GM06990 (cell line): ENCODE measurements around the gene TOGARAM2.

Experiments used
- DNase-seq: peaks from one replicate; pipeline ENCODE4 v3.0.0-alpha.2; 2011; ENCODE audit not compliant: insufficient read length; ENCODE audit errors: extremely low read depth
- H3K27me3 ChIP-seq: replicated peaks from 2 replicates; pipeline ENCODE4 v1.6.0; 2011; ENCODE audit warnings: low read length; ENCODE audit not compliant: control insufficient read depth, insufficient read depth
- H3K36me3 ChIP-seq: 2 replicates; pipeline ENCODE4 v1.5.1; 2011; ENCODE audit warnings: low read length; ENCODE audit not compliant: control insufficient read depth, insufficient read depth
- H3K4me3 ChIP-seq: replicated peaks from 2 replicates; pipeline ENCODE4 v1.5.1; 2011; ENCODE audit warnings: low read depth, mild to moderate bottlenecking, control low read depth, low read length
- TF ChIP-seq, protein P1 (sequence below): IDR thresholded peaks from 2 replicates; pipeline ENCODE4 v1.5.1; 2011; ENCODE audit warnings: low read length, control low read depth, mild to moderate bottlenecking, inconsistent platforms; ENCODE audit not compliant: insufficient read depth, poor library complexity, severe bottlenecking

Gene TOGARAM2

DNA sequence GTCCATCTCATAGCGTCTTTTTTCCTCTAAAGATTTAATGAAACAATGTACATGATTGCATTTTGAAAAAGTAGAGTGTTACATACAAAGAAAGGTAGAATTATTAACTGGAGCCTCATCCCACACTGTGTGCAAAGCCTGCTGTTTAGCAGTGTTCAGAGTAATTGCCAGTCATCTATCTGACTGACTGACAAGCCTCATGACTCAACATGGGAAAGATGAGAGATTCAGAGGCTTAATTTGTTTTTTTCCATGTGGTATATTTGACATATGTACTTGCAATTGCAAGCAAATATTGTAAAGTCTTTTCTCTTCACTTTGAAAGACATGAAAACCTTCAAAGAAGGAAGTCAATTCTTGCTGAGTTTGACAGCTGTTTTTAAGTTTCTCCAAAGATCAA is 78.5 kb downstream of the TOGARAM2 start:
- TF ChIP-seq, protein P1, sequence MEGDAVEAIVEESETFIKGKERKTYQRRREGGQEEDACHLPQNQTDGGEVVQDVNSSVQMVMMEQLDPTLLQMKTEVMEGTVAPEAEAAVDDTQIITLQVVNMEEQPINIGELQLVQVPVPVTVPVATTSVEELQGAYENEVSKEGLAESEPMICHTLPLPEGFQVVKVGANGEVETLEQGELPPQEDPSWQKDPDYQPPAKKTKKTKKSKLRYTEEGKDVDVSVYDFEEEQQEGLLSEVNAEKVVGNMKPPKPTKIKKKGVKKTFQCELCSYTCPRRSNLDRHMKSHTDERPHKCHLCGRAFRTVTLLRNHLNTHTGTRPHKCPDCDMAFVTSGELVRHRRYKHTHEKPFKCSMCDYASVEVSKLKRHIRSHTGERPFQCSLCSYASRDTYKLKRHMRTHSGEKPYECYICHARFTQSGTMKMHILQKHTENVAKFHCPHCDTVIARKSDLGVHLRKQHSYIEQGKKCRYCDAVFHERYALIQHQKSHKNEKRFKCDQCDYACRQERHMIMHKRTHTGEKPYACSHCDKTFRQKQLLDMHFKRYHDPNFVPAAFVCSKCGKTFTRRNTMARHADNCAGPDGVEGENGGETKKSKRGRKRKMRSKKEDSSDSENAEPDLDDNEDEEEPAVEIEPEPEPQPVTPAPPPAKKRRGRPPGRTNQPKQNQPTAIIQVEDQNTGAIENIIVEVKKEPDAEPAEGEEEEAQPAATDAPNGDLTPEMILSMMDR = no peak
- Histone ChIP-seq H3K27me3 (no peaks in the 10 kb centered on the region), H3K4me3 (no peak overlapping the region), H3K36me3 (no peaks in the 10 kb centered on the region)
- no peak for DNase-seq

DNA sequence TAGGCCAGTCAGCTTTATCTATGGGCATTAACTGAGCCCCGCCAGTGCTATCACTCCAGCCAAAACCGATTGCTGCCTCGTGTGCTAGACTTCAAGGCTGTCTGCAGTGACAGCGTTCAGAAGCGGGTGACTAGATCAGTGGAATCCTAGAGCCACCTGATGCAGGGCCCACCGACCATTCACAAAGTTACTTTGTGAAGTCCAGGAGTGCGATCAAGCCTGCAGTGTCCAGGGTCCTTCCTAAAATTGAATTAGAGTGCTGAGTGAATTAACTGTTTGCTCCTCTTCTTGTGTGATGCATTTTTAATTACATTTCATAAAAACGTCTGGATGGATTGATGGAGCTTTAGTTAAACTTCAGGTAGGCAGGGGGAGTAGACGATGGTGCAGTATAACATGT is 79.3 kb downstream of the TOGARAM2 start:
- no peak for DNase-seq
- Histone ChIP-seq H3K4me3 (no peak overlapping the region), H3K27me3 (no peaks in the 10 kb centered on the region), H3K36me3 (no peaks in the 10 kb centered on the region)
- TF ChIP-seq, protein P1 = no peak

DNA sequence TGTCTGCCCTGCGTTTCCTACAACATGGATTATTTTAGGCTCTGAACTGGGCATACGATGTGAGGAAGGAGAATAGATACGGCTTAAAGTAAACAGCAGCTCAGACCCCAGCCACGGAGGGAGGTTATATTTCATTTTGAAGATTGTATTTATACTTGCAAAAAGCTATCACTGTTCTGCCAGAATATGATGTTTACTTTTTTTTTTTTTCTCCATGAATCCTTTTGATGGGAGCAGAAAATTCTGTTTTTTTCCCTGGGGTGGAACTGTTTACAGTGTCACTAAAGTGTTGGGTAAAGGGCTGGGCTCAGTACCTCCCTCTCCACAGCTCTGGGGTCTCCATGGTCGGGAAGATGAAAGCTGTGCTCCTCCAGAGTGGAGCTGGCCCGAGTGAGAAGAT is 80.1 kb downstream of the TOGARAM2 start:
- no peaks in the 10 kb centered on the region for H3K36me3 ChIP-seq
- no peak for DNase-seq
- H3K4me3 ChIP-seq = no peak overlapping the region
- H3K27me3 ChIP-seq = no peaks in the 10 kb centered on the region
- TF ChIP-seq, protein P1 = no peak

DNA sequence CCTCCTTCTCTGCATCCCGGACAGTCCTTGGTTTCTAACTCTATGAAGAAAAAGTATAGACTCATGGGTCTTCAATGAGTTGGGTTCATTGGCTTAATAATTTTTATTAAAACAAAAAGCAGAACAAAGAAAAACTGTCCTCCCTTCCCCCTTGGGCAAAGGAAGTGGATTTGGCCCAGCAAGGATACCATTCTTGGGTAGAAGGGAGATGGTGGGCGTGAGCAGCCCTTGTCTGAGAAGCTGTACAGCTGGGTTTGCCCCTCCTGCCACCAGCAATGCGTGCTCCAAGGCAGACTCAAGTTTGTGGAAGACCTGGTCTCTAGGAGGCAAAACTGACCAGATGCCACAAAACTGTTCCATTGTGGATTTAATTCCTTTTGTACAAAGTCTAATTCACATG is 80.5 kb downstream of the TOGARAM2 start:
- TF ChIP-seq, protein P1 = no peak
- Histone ChIP-seq H3K27me3 (no peaks in the 10 kb centered on the region), H3K36me3 (no peaks in the 10 kb centered on the region), H3K4me3 (no peak overlapping the region)
- DNase-seq = no peak

DNA sequence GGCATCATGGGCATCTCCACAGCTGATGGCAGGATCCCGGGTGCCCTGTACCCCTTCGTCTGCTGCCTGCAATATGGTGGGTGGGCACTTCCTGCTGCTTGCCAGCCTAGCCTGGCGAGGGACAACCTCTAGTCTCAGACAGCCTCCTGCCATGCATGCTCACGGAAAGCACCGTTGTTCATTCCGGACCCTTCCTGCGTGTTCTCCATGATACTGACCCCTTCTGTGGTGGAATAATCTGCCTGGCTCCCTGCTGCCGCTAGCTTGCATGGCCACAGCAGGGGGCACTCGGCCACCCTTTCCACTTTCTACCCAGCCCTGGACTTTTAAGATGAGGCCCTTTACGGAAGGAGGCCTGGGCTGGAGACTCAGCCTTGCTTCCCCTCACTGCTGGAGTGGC is 81.3 kb downstream of the TOGARAM2 start:
- no peak for DNase-seq
- H3K36me3 ChIP-seq = no peaks in the 10 kb centered on the region
- H3K27me3 ChIP-seq = no peaks in the 10 kb centered on the region; the same call in 1 of the 2 replicates
- TF ChIP-seq, protein P1 = no peak
- no peak overlapping the region for H3K4me3 ChIP-seq

DNA sequence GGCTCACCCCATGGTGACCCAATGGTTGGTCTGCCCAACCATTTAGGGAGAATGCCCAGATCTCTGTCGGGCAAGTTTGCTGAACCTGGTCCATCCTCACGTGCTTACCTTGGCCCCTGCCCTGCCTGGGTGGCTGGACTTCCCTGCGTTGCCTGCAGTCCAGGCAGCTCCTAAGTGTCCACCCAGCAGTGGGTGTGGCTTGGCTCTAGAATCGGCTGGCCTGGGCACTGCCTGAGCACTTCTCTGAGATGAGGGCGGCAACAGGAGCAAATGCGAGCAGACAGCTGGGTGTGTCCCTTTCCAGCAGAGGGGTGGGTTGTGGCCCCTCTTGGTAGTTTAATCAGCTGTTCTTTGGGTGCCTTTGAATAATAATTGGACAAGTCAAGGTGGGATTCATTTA is 82.0 kb downstream of the TOGARAM2 start:
- no peaks in the 10 kb centered on the region; the same call in 1 of the 2 replicates for H3K27me3 ChIP-seq
- no peak for DNase-seq
- no peak overlapping the region for H3K4me3 ChIP-seq

More for the DNA sequence above, 82.0 kb downstream of the TOGARAM2 start:
- TF ChIP-seq, protein P1 = no peak
- no peaks in the 10 kb centered on the region for H3K36me3 ChIP-seq
